K562 (cell line): Measurements from ENCODE around the gene SDHAF3.

Experiments used
- MXI1 ChIP-seq: IDR thresholded peaks from 2 replicates; pipeline ENCODE4 v1.6.1; 2011; ENCODE audit warnings: low read depth, mild to moderate bottlenecking, improper control_type of control experiment, low read length
- POLR2AphosphoS5 ChIP-seq: IDR thresholded peaks from 2 replicates; pipeline ENCODE4 v1.6.1; 2011; ENCODE audit warnings: mild to moderate bottlenecking, low read depth, low read length, moderate library complexity; ENCODE audit not compliant: control insufficient read depth, insufficient read depth
- RAD21 ChIP-seq, 2 experiments: fragments of 250-450 bp in 1 of 2; fragments of 450-650 bp in 1 of 2; sonication (Bioruptor Pico) in 1 of 2; formaldehyde crosslinking in 1 of 2; IDR thresholded peaks in 1 of 2; conservative IDR thresholded peaks in 1 of 2; 2 replicates each; pipeline versions ENCODE4 v1.4.0 to v1.8.0; 2020 to 2022; ENCODE audit warnings: mild to moderate bottlenecking in 2 of 2, moderate library complexity in 1 of 2
- RBM15 ChIP-seq: fragments of 200-400 bp; formaldehyde crosslinking; IDR thresholded peaks from 2 replicates; pipeline ENCODE4 v1.6.1; 2018; ENCODE audit warnings: mild to moderate bottlenecking, low read length, moderate library complexity; ENCODE audit not compliant: insufficient read depth
- RBM22 ChIP-seq: fragments of 200-400 bp; formaldehyde crosslinking; IDR thresholded peaks from 2 replicates; pipeline ENCODE4 v1.6.1; 2018; ENCODE audit warnings: low read length, low read depth; ENCODE audit not compliant: poor library complexity, severe bottlenecking
- ZNF23 ChIP-seq: fragments of 250-450 bp; sonication (Bioruptor Pico); IDR thresholded peaks from 2 replicates; pipeline ENCODE4 v1.4.0; 2020; ENCODE audit warnings: mild to moderate bottlenecking

DNA sequence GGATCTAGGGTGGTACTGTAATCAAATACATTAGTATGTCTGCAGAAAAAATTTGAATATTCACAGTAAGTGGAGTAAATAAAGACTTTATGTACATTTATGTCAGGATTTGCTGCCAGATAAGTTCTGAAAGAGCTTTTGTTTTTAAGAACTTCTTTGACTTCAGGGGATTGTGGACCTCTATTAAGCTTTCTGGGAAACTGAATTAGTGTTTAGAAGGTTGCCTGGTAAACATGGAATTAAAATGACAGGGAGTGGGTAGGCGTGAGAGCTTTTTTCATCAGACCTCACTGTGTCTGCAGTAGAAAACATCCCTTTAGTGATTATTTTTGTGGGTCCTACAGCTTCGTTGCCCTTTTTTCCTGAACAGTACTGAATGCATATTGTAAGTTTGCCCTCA, 15.7 kb downstream of the SDHAF3 start:
- TF ChIP-seq ZNF23 (no peak), RAD21 (CRISPR knock-in tag; conservative IDR thresholded peaks at IDR 0.05 in 1 of 2, IDR thresholded peaks at IDR 0.05 in 1 of 2) (no peak), RBM15 (no peak), POLR2AphosphoS5 (no peak), MXI1 (no peak), RBM22 (no peak)
